Ishikawa (cell line): ENCODE results near the gene PRR23B.

ENCODE experiments used
- CEBPB ChIP-seq: IDR thresholded peaks from 2 replicates; pipeline ENCODE4 v1.6.1; 2012
- CREB1 ChIP-seq: IDR thresholded peaks from 2 replicates; pipeline ENCODE4 v1.6.1; 2012; ENCODE audit warnings: low read depth
- MAX ChIP-seq: IDR thresholded peaks from 2 replicates; pipeline ENCODE4 v1.6.1; 2012
- TAF1 ChIP-seq: IDR thresholded peaks from 2 replicates; pipeline ENCODE4 v1.6.1; 2012; ENCODE audit warnings: low read depth, mild to moderate bottlenecking
- TEAD4 ChIP-seq: IDR thresholded peaks from 2 replicates; pipeline ENCODE4 v1.6.1; 2012
- YY1 ChIP-seq: IDR thresholded peaks from 2 replicates; pipeline ENCODE4 v1.6.1; 2012; ENCODE audit warnings: low read depth
- ZBTB7A ChIP-seq: IDR thresholded peaks from 2 replicates; pipeline ENCODE4 v1.6.1; 2012; ENCODE audit warnings: low read depth

DNA sequence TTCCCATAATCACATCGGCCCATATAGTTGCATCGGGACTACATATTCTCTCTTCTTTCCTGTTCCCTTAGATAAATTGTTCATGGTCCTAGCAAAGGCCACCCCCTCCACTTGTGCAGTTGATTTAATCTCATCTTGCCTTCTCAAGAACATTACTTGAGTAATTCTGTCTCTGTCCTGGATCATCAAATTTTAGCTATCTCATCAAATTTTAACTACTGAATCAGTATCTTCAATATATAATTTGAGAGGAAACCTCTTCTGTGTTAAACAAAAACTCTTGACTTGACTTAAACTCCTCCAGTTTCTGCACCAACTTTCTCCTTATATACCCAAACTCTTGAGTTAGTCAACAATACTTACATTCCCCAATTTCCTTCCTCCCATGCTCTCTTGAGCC, 4.2 kb upstream of the PRR23B start:
- TF ChIP-seq MAX = no peak
- TF ChIP-seq ZBTB7A = no peak
- TF ChIP-seq CREB1 = no peak
- no peak for TF ChIP-seq CEBPB
- no peak for TF ChIP-seq TAF1
- TF ChIP-seq YY1 = no peak
- TF ChIP-seq TEAD4 = no peak
